Large intestine (tissue), 3 donors: ENCODE measurements around the gene KAT6B. TPM values are rescaled to one million over a fixed set of nuclear protein-coding genes. Genes with fewer than 3 reads are reported as not detected.
A peak's percentile ranks its signal among the peaks of the same experiment; 100 is the strongest.

ENCODE experiments used
- DNase-seq, 2 donors: peaks; one replicate each; pipeline versions ENCODE4 v3.0.0 to v3.0.0-alpha.2; 2013
- H3K27ac ChIP-seq: one replicate; pipeline ENCODE4 v1.5.1; 2013; ENCODE audit warnings: low read length
- H3K27me3 ChIP-seq: 2 replicates; pipeline ENCODE4 v1.6.1; 2013; ENCODE audit warnings: low read length; ENCODE audit not compliant: control insufficient read depth, insufficient read depth
- H3K36me3 ChIP-seq: 2 replicates; pipeline ENCODE4 v1.6.1; 2013; ENCODE audit warnings: low read length; ENCODE audit not compliant: control insufficient read depth, insufficient read depth
- H3K4me1 ChIP-seq: one replicate; pipeline ENCODE4 v1.6.1; 2013; ENCODE audit warnings: low read length; ENCODE audit not compliant: control insufficient read depth, insufficient read depth
- H3K4me3 ChIP-seq: one replicate; pipeline ENCODE4 v1.5.1; 2013; ENCODE audit warnings: low read length
- H3K9me3 ChIP-seq: one replicate; pipeline ENCODE4 v1.6.1; 2013; ENCODE audit warnings: mild to moderate bottlenecking, low read depth, low read length, moderate library complexity; ENCODE audit not compliant: control insufficient read depth
- WGBS: methylation state at CpG from one replicate; pipeline ENCODE4 v1.1.5; 2013; ENCODE audit warnings: low lambda C conversion rate; ENCODE audit not compliant: insufficient coverage; 5-methylcytosine and 5-hydroxymethylcytosine counted together
- polyA plus RNA-seq: library from polyadenylated mRNA; unstranded; fragments of 120-200 nt; gene quantifications from one replicate; pipeline ENCODE4 v1.2.1, GENCODE V29; 2013

The KAT6B gene
- polyA plus RNA-seq, 1 donor = 16.4 TPM

GRCh38 chr10:74855439-74855838 is 29.0 kb downstream of the KAT6B start:
- Histone ChIP-seq H3K36me3 (no peaks in the 10 kb centered on the region), H3K4me3 (no peak overlapping the region), H3K4me1 (no peaks in the 10 kb centered on the region), H3K9me3 (no peaks in the 10 kb centered on the region), H3K27me3 (no peaks in the 10 kb centered on the region), H3K27ac (no peak overlapping the region)
- DNase-seq = no peak

DNA sequence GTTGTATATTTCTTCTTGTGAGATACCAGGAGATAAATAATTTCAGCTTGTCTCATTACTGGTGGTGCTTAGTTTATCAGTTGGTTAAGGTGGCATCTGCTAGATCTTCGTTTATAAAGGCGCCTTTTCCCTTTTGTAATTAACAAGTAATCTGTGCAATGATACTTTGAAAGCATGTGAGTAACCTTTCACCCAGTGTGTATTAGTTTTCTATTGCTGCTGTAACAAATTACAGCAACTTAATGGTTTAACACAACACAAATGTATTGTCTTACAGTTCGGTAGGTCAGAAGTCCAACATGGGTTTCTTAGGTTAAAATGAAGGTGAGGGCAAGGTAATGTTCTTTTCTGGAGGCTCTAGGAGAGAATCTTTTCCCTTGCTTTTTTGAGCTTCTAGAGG is 30.5 kb downstream of the KAT6B start:
- H3K27ac ChIP-seq = no peak overlapping the region
- DNase-seq = no peak
- WGBS = 100% methylated on average over 1 of the region's 3 CpGs
- no peaks in the 10 kb centered on the region for H3K36me3 ChIP-seq
- no peaks in the 10 kb centered on the region for H3K4me1 ChIP-seq
- H3K9me3 ChIP-seq = no peaks in the 10 kb centered on the region
- H3K27me3 ChIP-seq = no peaks in the 10 kb centered on the region
- no peak overlapping the region for H3K4me3 ChIP-seq

GRCh38 chr10:74857586-74857985 is 31.2 kb downstream of the KAT6B start:
- no peak overlapping the region for H3K4me3 ChIP-seq
- no peaks in the 10 kb centered on the region for H3K4me1 ChIP-seq
- no peaks in the 10 kb centered on the region for H3K27me3 ChIP-seq
- no peak for DNase-seq
- H3K36me3 ChIP-seq = no peaks in the 10 kb centered on the region
- no peak overlapping the region for H3K27ac ChIP-seq
- H3K9me3 ChIP-seq = no peaks in the 10 kb centered on the region
- WGBS = no CpG with 5 or more reads among the region's 1 CpG

DNA sequence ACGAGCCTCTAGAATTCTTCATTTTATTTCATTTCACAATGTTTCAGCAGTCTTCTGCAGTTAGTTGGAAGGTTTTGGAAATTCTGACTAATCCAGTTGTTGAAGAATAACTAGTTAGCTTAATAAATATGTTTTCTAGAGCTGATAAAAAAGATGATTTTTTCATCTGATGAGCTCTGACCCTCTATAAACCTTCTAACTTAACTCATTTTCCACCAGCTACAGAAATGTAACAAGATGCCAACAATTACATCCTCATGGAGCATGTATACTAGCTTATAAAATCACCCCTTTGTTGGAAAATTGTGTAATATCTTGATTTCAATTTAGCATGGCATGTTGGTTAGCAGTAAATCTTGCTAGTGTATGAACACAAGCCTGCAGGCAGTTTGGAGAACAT is 33.1 kb downstream of the KAT6B start:
- no peaks in the 10 kb centered on the region for H3K36me3 ChIP-seq
- no peaks in the 10 kb centered on the region for H3K4me1 ChIP-seq
- H3K27ac ChIP-seq = no peak overlapping the region
- no peaks in the 10 kb centered on the region for H3K27me3 ChIP-seq
- H3K9me3 ChIP-seq = no peaks in the 10 kb centered on the region
- no peak overlapping the region for H3K4me3 ChIP-seq
- WGBS = 100% methylated on average over 1 of the region's 1 CpG
- DNase-seq = no peak

DNA sequence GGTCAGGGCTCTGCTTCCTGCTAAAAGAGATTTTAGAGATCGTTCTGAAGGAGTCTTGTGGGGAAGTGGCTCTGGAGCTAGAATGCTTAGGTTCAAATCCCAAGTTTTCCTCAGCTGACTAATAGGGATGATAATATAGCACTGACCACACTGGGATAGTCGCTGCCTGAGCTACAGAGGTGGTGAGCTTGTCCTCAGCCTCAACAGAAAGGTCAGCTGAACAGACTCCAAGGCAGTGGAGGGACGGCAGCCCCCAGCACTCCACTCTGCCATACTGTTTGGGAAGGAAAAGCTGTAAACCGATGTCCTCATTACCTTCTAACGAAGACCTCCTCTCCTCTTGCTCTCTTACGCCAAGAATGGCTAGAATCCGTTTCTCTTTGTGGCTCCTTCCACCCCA is 36.2 kb downstream of the KAT6B start:
- Histone ChIP-seq H3K4me3 (no peak overlapping the region), H3K4me1 (no peaks in the 10 kb centered on the region), H3K9me3 (no peaks in the 10 kb centered on the region), H3K27me3 (no peaks in the 10 kb centered on the region), H3K27ac (no peak overlapping the region), H3K36me3 (no peaks in the 10 kb centered on the region)
- WGBS = no CpG with 5 or more reads among the region's 7 CpGs
- DNase-seq = no peak

GRCh38 chr10:74863551-74863950 is 37.2 kb downstream of the KAT6B start:
- Histone ChIP-seq H3K27ac (no peak overlapping the region), H3K4me1 (no peaks in the 10 kb centered on the region), H3K36me3 (no peaks in the 10 kb centered on the region), H3K4me3 (no peak overlapping the region), H3K9me3 (no peaks in the 10 kb centered on the region), H3K27me3 (no peaks in the 10 kb centered on the region)
- 50% methylated on average over 1 of the region's 2 CpGs for WGBS
- no peak for DNase-seq

- Histone ChIP-seq H3K9me3 (no peaks in the 10 kb centered on the region), H3K4me1 (no peaks in the 10 kb centered on the region), H3K4me3 (no peak overlapping the region), H3K36me3 (no peaks in the 10 kb centered on the region), H3K27me3 (no peaks in the 10 kb centered on the region), H3K27ac (no peak overlapping the region)
- no peak for DNase-seq
- 92% methylated on average over 2 of the region's 3 CpGs for WGBS
These were observed 41.0 kb downstream of the KAT6B start for GRCh38 chr10:74867351-74867750.

DNA sequence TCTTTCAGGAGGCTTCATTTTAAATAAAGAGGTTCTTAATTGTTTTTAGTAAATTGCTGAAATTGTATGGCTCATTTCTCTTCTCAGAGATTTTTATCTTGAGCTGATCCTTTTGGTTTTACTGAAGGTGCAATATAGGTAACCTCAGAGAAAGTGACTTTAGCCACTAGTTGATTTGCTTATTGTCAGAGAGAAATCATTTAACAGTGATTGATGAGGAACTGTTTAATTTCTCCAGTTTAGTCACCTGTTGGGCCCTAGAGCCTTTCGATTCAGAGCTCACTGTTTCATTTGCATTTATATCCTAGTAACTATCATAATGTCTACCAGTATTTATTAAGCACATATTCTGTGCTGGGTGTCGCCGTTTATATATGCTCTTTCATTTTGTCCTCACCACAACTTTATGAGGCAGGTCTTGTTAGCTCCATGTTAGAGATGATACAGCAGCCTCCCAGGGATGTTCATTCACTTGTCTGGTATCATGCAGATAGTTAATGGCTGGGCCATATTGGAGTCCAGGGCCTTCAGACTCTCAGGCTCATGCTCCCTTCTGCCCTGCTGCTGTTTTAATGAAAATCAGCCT is 42.1 kb downstream of the KAT6B start:
- no peak for DNase-seq
- Histone ChIP-seq H3K4me3 (no peak overlapping the region), H3K36me3 (no peaks in the 10 kb centered on the region), H3K9me3 (no peaks in the 10 kb centered on the region), H3K4me1 (no peaks in the 10 kb centered on the region), H3K27ac (no peak overlapping the region), H3K27me3 (no peaks in the 10 kb centered on the region)
- no CpG with 5 or more reads among the region's 3 CpGs for WGBS

- no peaks in the 10 kb centered on the region for H3K27me3 ChIP-seq
- no peak for DNase-seq
- no peaks in the 10 kb centered on the region for H3K9me3 ChIP-seq
- no peak overlapping the region for H3K4me3 ChIP-seq
- H3K27ac ChIP-seq = no peak overlapping the region
- 100% methylated on average over 2 of the region's 2 CpGs for WGBS
- no peaks in the 10 kb centered on the region for H3K4me1 ChIP-seq
- no peaks in the 10 kb centered on the region for H3K36me3 ChIP-seq
These were observed 43.2 kb downstream of the KAT6B start for GRCh38 chr10:74869635-74870034.

DNA sequence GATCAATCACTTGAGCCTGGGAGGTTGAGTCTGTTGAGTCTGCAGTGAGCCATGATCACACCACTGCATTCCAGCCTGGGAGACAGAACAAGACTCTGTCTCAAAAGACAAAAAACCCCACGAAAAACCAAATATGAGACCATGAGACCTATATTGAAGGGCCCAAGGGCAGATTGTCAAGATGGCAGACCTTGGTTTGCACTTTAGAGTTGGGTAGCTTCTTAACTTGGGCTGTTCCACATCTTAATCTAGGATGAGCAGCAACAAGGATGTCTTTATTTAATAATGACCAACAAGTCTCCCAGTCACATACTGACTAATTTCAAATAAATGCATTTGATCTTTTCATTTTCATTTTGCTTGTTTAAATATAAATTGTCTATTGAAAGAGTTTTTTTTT is 43.8 kb downstream of the KAT6B start:
- Histone ChIP-seq H3K4me3 (no peak overlapping the region), H3K27ac (no peak overlapping the region), H3K4me1 (no peaks in the 10 kb centered on the region), H3K27me3 (no peaks in the 10 kb centered on the region), H3K9me3 (no peaks in the 10 kb centered on the region), H3K36me3 (no peaks in the 10 kb centered on the region)
- no CpG with 5 or more reads among the region's 1 CpG for WGBS
- DNase-seq = no peak

GRCh38 chr10:74871595-74872382 is 45.4 kb downstream of the KAT6B start:
- Histone ChIP-seq H3K4me1 (no peaks in the 10 kb centered on the region), H3K27ac (no peak overlapping the region), H3K36me3 (no peaks in the 10 kb centered on the region), H3K9me3 (no peaks in the 10 kb centered on the region), H3K27me3 (no peaks in the 10 kb centered on the region), H3K4me3 (no peak overlapping the region)
- no CpG with 5 or more reads among the region's 5 CpGs for WGBS
- peak in 1 of 2 donors; percentile 17 for DNase-seq
